ENCODE data around the gene LRRC32. TPM values are rescaled to one million over a fixed set of nuclear protein-coding genes. Genes with fewer than 3 reads are reported as not detected.

The LRRC32 gene
- total and polyA plus RNA-seq, 9 of the 15 experiments (the other 6 are each of a cell fraction or from before 2014, with no cell fraction given), result 0.10 to 0.50 (median 0.19) TPM; not detected in 5

DNA sequence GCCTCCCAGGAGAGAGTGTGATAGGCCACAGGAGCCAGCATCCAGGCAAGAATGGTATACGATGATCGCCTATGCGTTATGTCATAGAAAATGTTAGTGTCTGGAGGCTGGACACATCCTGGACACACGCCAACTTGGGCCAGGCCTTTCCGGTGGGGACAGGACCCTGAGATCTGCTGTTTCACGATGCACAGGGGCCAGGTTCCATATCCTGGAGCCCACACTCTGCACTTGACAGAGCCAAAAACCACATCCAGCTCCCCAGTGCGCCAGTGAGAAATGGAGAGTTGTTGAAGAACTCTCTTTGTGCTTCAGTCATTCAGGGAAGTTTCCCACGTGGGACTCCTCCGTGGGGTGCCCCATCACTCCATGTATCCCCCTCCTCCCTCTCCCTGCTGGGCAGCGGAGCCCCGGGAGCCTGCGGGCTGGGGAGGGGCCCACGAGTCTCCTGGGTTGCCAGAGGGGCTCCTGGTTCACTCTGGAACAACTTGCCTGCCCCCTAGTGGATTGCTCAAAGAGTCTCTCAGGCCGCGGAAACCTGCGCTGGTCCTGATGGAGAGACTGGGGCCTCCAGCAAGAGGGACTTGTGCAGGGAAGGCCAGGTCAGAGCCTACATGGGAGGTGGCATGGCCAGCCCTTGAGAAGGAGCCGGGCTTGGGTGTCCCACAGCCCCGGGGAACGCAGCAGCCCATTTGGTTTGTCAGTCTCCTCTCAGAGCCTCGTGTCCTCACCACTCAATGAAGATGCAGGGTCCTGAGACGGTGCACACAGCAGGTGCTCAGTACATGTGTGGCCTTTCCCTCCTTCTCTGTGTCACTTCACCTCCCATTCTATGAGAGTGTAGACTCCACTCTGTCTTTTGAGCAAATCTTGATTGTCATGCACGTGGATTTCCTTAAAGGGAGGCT is 10.2 kb upstream of the LRRC32 start (continued):
- peak; percentile 91 for TF ChIP-seq DEAF1 (CRISPR knock-in tag; IDR thresholded peaks at IDR 0.05)
- no peak for TF ChIP-seq ELF1 (tag; IDR thresholded peaks at IDR 0.05)
- no peak for TF ChIP-seq ZNF780A (CRISPR knock-in tag; IDR thresholded peaks at IDR 0.05)

GRCh38 chr11:76678321-76678720 is 7.8 kb upstream of the LRRC32 start:
- no peak for TF ChIP-seq ZNF253 (CRISPR knock-in tag; conservative IDR thresholded peaks at IDR 0.05)
- TF ChIP-seq CREM (IDR thresholded peaks at IDR 0.05; ENCODE audit: low read depth), result peak; percentile 42; the same call in 1 of the 2 replicates
- no peak for TF ChIP-seq SAP30 (IDR thresholded peaks at IDR 0.05; ENCODE audit: borderline replicate concordance, insufficient read depth, low read depth, low read length, poor library complexity, severe bottlenecking)
- TF ChIP-seq, protein P1, sequence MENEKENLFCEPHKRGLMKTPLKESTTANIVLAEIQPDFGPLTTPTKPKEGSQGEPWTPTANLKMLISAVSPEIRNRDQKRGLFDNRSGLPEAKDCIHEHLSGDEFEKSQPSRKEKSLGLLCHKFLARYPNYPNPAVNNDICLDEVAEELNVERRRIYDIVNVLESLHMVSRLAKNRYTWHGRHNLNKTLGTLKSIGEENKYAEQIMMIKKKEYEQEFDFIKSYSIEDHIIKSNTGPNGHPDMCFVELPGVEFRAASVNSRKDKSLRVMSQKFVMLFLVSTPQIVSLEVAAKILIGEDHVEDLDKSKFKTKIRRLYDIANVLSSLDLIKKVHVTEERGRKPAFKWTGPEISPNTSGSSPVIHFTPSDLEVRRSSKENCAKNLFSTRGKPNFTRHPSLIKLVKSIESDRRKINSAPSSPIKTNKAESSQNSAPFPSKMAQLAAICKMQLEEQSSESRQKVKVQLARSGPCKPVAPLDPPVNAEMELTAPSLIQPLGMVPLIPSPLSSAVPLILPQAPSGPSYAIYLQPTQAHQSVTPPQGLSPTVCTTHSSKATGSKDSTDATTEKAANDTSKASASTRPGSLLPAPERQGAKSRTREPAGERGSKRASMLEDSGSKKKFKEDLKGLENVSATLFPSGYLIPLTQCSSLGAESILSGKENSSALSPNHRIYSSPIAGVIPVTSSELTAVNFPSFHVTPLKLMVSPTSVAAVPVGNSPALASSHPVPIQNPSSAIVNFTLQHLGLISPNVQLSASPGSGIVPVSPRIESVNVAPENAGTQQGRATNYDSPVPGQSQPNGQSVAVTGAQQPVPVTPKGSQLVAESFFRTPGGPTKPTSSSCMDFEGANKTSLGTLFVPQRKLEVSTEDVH (IDR thresholded peaks at IDR 0.05; ENCODE audit: low read depth, partially characterized antibody), result no peak
- TF ChIP-seq SPI1 (IDR thresholded peaks at IDR 0.05; ENCODE audit: borderline replicate concordance, low read depth, low read length), result peak; percentile 88
- in situ Hi-C loops (cut with MboI), result no loop called here
- WGBS (ENCODE audit: insufficient coverage, low coverage, missing lambda C conversion rate), result 1% methylated on average over 7 of the region's 8 CpGs
- POLR2A ChIA-PET, result interaction anchor here (0.6 to 0.7 kb wide), 2 partner anchors 8 to 361 kb away, joined by 3 to 4 read pairs; no protein-coding TSS in a partner anchor
- no TSS peak for BruUV-seq (replicated peaks)
- no peak for ATAC-seq
- intact Hi-C loops (cut with micrococcal nuclease), result loop anchor here (10.0 kb wide), 1 partner anchor 354 kb away; no protein-coding TSS in a partner anchor
- Histone ChIP-seq H3K9me1 (ENCODE audit: control insufficient read depth, insufficient read depth, low read length) (no peaks in the 10 kb centered on the region), H3K36me3 (ENCODE audit: control insufficient read depth, insufficient read depth, low read length) (no peaks in the 10 kb centered on the region), H3K4me3 (no peak overlapping the region), H3K27me3 (ENCODE audit: control insufficient read depth in 2 of 2, insufficient read depth in 2 of 2, low read length in 2 of 2) (peaks cover 3 to 52% of the 10 kb centered on the region in 2 experiments; a peak in 4 of 5 replicates), H3K27ac (ENCODE audit: extremely low read depth, low read depth, low read length) (no peak overlapping the region), H3K79me2 (ENCODE audit: control insufficient read depth, insufficient read depth, low read length) (no peaks in the 10 kb centered on the region), H3K4me1 (replicated peaks in 1 of 2; ENCODE audit: control insufficient read depth in 2 of 2, insufficient read depth in 2 of 2, low read length in 2 of 2) (peaks cover 0 to 5% of the 10 kb centered on the region in 2 experiments; a peak in 2 of 5 replicates), H3K9ac (ENCODE audit: insufficient read depth in 1 of 2, low read depth in 2 of 2, low read length in 2 of 2) (no peak overlapping the region), H3K4me2 (ENCODE audit: insufficient read depth, low read length) (no peak overlapping the region), H4K20me1 (replicated peaks; ENCODE audit: control insufficient read depth, insufficient read depth, low read length) (0 out of 2 replicates have a peak, but pooled peaks cover 2% of the 10 kb centered on the region), H3K9me3 (replicated peaks; ENCODE audit: control insufficient read depth, insufficient read depth, low read depth, low read length) (no peaks in the 10 kb centered on the region), H2AFZ (ENCODE audit: low read depth, low read length) (no peak overlapping the region)
- no peak for DNase-seq (ENCODE audit: extremely low read depth in 1 of 4, low spot score in 3 of 4)
- CTCF ChIA-PET (ENCODE audit: low intra/inter-chr PET ratio), result interaction anchor here (0.6 kb wide), 1 partner anchor 815 kb away, joined by 11 read pairs; no protein-coding TSS in a partner anchor
- no peak for FAIRE-seq
